Measurements from ENCODE around the gene GPR152. TPM values are rescaled to one million over a fixed set of nuclear protein-coding genes. Genes with fewer than 3 reads are reported as not detected.

The GPR152 gene, protein sequence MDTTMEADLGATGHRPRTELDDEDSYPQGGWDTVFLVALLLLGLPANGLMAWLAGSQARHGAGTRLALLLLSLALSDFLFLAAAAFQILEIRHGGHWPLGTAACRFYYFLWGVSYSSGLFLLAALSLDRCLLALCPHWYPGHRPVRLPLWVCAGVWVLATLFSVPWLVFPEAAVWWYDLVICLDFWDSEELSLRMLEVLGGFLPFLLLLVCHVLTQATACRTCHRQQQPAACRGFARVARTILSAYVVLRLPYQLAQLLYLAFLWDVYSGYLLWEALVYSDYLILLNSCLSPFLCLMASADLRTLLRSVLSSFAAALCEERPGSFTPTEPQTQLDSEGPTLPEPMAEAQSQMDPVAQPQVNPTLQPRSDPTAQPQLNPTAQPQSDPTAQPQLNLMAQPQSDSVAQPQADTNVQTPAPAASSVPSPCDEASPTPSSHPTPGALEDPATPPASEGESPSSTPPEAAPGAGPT
- total RNA-seq, result not detected in 2 replicates

DNA sequence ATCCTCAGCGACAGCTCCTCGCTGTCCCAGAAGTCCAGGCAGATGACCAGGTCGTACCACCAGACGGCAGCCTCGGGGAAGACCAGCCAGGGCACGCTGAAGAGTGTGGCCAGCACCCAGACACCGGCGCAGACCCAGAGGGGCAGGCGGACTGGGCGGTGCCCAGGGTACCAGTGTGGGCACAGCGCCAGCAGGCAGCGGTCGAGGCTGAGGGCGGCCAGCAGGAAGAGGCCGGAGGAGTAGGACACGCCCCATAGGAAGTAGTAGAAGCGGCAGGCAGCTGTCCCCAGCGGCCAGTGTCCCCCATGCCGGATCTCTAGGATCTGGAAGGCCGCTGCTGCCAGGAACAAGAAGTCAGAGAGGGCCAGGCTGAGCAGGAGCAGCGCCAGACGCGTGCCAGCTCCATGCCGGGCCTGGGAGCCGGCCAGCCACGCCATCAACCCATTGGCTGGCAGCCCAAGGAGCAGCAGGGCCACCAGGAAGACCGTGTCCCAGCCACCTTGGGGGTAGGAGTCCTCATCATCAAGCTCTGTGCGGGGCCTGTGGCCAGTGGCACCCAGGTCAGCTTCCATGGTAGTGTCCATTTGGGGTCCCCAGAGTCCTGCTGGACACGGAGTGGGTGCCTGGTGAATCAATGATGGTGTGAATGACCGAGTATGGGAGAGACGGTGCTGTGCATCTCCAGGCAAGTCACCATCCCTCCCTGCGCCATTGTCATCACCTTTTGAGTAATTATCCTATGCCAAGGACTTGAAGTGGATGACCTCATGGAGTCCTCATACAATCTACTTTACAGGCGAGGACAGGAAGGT, at the start of gene GPR152:
GPR152 (minus strand) TSS at position 589 of the 812 bp plus-strand sequence; CDS start at position 584, 5 bp downstream.

DNA sequence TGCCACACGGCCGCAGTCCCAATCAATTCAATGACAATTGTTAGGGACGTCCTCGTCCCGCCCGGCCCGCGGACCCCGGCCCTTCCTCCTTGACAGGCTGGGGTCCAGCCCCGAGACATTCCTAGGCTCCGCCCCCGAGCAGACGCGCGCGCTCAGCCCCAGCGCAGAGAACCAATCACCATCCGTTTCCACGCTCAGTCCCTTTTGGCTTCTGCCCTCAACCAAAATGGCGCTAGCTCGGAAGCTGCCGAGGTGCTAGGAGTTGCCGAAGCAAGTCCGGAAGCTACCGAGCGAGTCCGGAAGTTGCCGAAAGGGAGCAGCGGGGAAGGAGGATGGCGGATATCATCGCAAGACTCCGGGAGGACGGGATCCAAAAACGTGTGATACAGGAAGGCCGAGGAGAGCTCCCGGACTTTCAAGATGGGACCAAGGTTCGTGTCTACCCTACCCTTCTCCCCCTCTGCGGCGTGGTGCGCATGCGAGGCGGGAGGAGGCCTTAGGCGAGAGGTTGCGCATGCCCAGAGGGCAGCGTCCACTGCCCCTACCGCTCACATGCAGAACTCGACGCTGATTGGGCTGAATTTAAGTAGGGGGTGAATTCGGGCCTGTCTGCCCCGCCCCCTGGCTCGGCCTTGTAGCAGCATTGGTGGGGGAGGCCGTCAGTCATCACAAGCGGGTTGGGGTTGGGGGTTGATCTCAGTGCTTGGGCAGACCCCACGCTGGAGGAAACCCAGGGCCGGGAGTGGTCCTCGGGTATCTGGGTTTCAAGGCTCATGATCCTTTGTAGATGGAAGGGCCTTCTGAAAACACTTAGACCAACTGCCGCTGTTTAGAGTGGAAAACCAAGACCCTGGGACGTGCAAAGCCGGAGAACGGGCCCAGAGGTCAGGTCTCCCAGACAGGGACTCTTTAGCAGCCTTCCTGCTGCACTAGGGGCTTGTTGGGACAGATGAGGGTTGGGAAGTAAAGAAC, 30.6 kb upstream of the GPR152 start, which contains the start of gene AIP:
AIP (plus strand) TSS at position 200 of the 972 bp plus-strand sequence; CDS start at position 333, 133 bp downstream.

DNA sequence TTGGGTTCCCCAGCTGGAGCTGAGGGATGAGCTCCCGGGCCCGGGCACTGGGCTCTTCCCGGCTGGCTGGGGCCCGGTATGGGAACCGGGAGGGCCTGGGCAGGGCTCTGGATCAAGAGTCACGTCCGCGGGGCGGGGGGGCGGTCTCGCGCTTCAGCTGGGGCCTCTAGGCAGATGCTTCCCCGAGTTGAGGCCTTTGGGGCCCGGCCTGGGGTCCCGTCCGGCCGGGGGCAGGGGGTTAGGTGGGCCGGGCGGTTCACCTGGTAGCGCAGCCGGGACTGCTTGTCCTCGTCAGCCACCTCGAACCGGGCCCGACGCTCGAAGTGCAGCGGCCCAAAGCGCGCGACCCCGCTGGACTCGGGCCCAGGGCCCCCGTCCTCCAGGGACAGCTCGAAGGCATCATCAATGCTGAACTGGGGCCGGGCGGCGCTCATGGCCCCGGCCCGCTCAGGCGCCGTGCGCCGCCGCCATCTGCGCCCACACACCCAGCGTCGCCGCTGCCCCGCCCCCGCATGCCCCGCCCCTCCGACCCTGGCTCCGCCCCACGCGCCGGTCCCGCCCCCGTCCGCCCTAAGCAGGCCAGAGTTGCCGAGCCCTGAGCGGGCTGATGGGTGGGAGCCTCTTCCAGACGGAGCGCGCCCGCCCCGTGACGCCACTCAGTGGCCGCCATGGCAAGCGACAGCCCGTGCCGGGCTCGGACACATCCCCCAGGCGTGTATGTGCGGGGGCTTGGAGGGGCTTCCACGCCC, 16.4 kb upstream of the GPR152 start, which contains the start of gene TMEM134:
TMEM134 (minus strand) TSS at position 493 of the 749 bp plus-strand sequence; CDS start at position 434, 59 bp downstream.

GRCh38 chr11:67455054-67455453, 2.5 kb upstream of the GPR152 start, which contains the start of gene CABP4:
TSS of gene CABP4 (plus strand) at chr11:67455354. CDS start at chr11:67455424, 70 bp downstream.

DNA sequence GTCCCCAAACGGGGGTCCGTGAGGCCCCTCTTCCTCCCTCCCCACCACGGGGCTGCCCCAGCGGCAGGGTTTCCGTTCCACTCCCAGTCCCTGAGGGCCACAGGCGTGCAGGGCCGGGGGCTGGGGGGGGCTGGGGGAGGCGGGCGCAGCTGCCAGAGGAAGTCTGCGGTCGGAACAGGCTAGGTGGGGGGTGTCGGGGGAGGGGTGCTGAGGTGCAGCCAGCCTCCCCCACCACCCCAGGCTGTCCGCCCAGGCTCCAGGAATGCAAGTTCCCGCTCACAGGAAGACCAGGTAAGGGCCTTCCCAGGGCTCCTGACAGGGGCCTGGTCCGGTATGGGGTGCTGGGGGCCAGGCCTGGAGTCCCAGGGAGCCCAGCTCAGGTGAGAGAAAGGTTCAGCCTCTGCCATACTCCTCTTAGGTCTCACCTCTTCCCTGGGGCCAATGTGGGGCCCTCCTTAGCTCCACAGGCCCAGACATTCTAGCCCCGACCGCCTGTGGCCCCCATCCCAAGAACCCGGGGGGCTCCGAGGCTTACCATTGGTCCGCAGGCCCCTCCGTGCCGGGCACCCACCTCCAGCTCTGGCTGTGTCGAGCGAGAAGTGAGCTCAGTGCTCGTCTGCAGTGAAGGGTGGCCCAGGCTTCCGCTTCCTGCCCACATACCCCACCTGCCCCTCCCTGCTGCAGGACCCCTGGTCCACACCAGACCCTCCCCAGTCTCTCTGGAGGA, 15.3 kb downstream of the GPR152 start, which contains the start of gene PTPRCAP:
PTPRCAP (minus strand) TSS at position 601 of the 727 bp plus-strand sequence; CDS start at position 538, 63 bp downstream.

DNA sequence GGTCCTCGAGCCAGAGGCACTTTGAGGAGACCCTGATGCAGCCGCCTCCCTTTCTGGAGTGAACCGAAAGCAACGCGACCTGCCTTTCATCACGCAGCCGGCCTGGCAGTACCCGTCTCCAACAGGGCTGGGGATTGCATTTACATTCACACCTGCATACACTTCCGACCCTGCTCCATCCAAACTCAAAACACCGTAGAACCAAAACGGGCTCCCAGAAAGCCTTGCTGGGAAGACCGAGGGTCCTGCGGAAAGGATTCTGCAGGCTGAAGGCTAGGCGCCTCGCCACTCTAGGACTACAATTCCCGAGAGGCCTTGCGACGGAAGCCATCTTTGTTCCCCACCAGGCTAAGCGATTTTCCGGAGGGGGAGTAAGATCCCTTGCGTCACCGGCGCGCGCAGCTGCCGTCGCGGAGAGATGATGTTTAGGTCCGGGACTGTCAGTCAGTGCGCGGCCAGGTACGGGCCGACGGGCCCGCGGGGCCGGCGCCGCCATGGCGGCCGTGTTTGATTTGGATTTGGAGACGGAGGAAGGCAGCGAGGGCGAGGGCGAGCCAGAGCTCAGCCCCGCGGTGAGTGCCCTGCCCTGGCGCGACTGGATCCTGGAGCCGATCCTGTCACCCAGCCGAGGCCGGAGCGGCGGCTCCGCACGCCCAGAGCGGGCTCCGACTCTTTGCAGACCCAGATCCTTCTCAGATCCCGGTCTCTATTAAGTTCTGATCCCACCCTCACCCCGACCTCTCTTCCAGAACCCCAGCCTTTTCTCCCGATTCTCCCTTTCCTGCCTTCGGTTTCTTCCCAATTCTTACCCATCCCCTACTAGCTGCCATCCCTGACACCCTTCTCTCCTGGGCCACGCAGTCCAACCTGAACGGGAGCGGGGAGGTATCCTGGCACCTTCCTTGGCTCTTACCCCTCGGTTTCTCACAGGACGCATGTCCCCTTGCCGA, 24.2 kb downstream of the GPR152 start, which contains the start of gene RPS6KB2:
RPS6KB2 (plus strand) TSS at position 443 of the 950 bp plus-strand sequence; CDS start at position 495, 52 bp downstream.

DNA sequence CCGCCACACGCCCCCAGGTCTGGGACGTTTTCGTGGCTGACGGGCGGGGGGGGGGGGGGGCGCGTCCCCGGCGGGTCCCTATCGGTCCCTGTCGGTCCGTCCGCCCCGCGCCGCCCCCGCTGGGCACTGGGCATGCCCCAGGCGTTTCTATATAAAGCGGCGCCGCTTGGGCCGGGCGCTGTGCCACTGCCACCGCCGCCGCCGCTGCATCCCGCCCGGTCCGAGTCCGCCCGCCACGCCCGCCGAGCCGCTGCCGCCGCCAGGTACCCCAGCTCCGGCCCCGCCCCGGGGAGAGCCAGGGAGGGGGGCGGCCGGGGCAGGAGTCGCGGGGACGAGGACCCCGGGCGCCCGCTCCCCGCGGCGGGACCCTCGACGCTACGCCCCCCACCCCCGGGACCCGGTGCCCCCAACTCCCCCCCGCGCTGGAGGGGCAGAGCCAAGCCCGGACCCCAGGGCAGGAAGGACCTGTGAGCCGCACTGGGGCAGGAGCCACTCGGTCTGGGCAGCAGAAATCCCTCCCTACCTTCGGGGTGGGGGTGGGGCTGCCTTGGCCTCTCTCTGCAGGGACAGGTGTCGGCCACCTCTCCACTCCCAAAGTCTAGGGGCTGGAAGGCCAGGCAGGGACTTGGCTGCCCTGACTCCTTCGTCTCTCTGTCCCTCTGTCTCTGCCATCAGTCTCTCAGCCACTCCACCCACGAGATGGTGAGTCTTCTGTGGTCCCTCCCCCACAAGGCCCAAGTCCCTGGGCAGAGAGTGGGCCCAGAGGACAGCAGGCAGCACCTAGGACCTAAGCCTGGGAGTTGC, 36.8 kb downstream of the GPR152 start, which contains the start of gene CARNS1:
CARNS1 (plus strand) TSS at position 178 of the 804 bp plus-strand sequence; CDS start at position 700, 522 bp downstream.

GRCh38 chr11:67401495-67402191, 50.9 kb downstream of the GPR152 start, which contains the start of gene PPP1CA:
TSS of gene PPP1CA (minus strand) at chr11:67401858. CDS start at chr11:67401782, 76 bp downstream.

Other genes starting within 250 kb of the GPR152 start
- 27.3 and 36.8 TPM in 2 replicates for gene GRK2, start 186.3 kb downstream of the GPR152 start, total RNA-seq
- 21.4 and 22.4 TPM in 2 replicates for gene ANKRD13D, start 163.4 kb downstream of the GPR152 start, total RNA-seq
- 7.8 and 9.1 TPM in 2 replicates for gene SSH3, start 149.2 kb downstream of the GPR152 start, total RNA-seq
- 41.0 and 52.0 TPM in 2 replicates for gene POLD4, start 99.2 kb downstream of the GPR152 start, total RNA-seq
- 0.61 and 1.3 TPM in 2 replicates for gene CLCF1, start 79.1 kb downstream of the GPR152 start, total RNA-seq
- 5.2 TPM in 2 replicates for gene RAD9A, start 60.7 kb downstream of the GPR152 start, total RNA-seq
- 250 and 273 TPM in 2 replicates for gene PPP1CA, start 50.9 kb downstream of the GPR152 start, total RNA-seq
- gene TBC1D10C, start 48.6 kb downstream of the GPR152 start, total RNA-seq, result not detected in 2 replicates
- 0.15 and 0.32 TPM in 2 replicates for gene CARNS1, start 37.1 kb downstream of the GPR152 start, total RNA-seq
- gene RPS6KB2, start 24.2 kb downstream of the GPR152 start, total RNA-seq, result 43.2 and 52.9 TPM in 2 replicates
- gene PTPRCAP, start 15.0 kb downstream of the GPR152 start, total RNA-seq, result 0.30 and 0.97 TPM in 2 replicates
- 132 and 167 TPM in 2 replicates for gene CORO1B, start 9.3 kb downstream of the GPR152 start, total RNA-seq
- gene CABP4, start 2.6 kb upstream of the GPR152 start, total RNA-seq, result 0.65 and 1.4 TPM in 2 replicates
- gene TMEM134, start 16.5 kb upstream of the GPR152 start, total RNA-seq, result 22.4 and 33.3 TPM in 2 replicates
- gene AIP, start 30.3 kb upstream of the GPR152 start, total RNA-seq, result 80.1 and 97.4 TPM in 2 replicates
- gene PITPNM1, start 52.6 kb upstream of the GPR152 start, total RNA-seq, result 14.3 and 16.9 TPM in 2 replicates
- 12.8 and 23.1 TPM in 2 replicates for gene CDK2AP2, start 55.4 kb upstream of the GPR152 start, total RNA-seq
- not detected in 2 replicates for gene CABP2, start 70.7 kb upstream of the GPR152 start, total RNA-seq
- gene GSTP1, start 131.1 kb upstream of the GPR152 start, total RNA-seq, result 647 and 1,635 TPM in 2 replicates
- 235 and 247 TPM in 2 replicates for gene NDUFV1, start 154.2 kb upstream of the GPR152 start, total RNA-seq
- 12.8 and 19.5 TPM in 2 replicates for gene NUDT8, start 177.2 kb upstream of the GPR152 start, total RNA-seq
- not detected in 2 replicates for gene TBX10, start 187.0 kb upstream of the GPR152 start, total RNA-seq
- not detected in 2 replicates for gene ACY3, start 198.0 kb upstream of the GPR152 start, total RNA-seq
- not detected in 2 replicates for gene ALDH3B2, start 221.9 kb upstream of the GPR152 start, total RNA-seq